ENCODE measurements around the gene EXT2.

- no peak for TF ChIP-seq CTCF (conservative IDR thresholded peaks at IDR 0.05; ENCODE audit: low read depth, low read length)
- no peak for TF ChIP-seq EZH2phosphoT487 (IDR thresholded peaks at IDR 0.05; ENCODE audit: borderline replicate concordance, low read length)
- no peak for TF ChIP-seq EZH2 (IDR thresholded peaks at IDR 0.05; ENCODE audit: low read length, unreplicated experiment)
Observed at GRCh38 chr11:44165432-44165831, 70.0 kb downstream of the EXT2 start.
